HG02885 (cell line): ENCODE data around the gene ATP2C1.

Experiments used
- ATAC-seq: cut with Tn5 transposase; IDR thresholded peaks from one replicate; pipeline ENCODE4 v1.9.1; 2021; ENCODE audit warnings: mild to moderate bottlenecking; ENCODE audit not compliant: unreplicated experiment, poor library complexity

ATP2C1 gene

GRCh38 chr3:130933801-130934345, 40.0 kb downstream of the ATP2C1 start:
- no peak for ATAC-seq

GRCh38 chr3:130934442-130935089, 40.7 kb downstream of the ATP2C1 start:
- ATAC-seq, result no peak

- ATAC-seq, result no peak
Measured at GRCh38 chr3:130935761-130936492, 42.0 kb downstream of the ATP2C1 start.

GRCh38 chr3:130939753-130940152, 45.9 kb downstream of the ATP2C1 start:
- ATAC-seq, result no peak

GRCh38 chr3:130941793-130942192, 47.9 kb downstream of the ATP2C1 start:
- no peak for ATAC-seq

- ATAC-seq, result no peak
Measured at GRCh38 chr3:130946882-130947281, 53.0 kb downstream of the ATP2C1 start.

- ATAC-seq, result no peak
Measured at GRCh38 chr3:130948001-130948773, 54.3 kb downstream of the ATP2C1 start.

- ATAC-seq, result no peak
Measured at GRCh38 chr3:130948929-130949328, 55.0 kb downstream of the ATP2C1 start.

GRCh38 chr3:130950124-130950523, 56.2 kb downstream of the ATP2C1 start:
- no peak for ATAC-seq

GRCh38 chr3:130950641-130951040, 56.8 kb downstream of the ATP2C1 start:
- ATAC-seq, result no peak

- no peak for ATAC-seq
Measured at GRCh38 chr3:130955481-130955880, 61.6 kb downstream of the ATP2C1 start.

- ATAC-seq, result no peak
Measured at GRCh38 chr3:130956281-130956680, 62.4 kb downstream of the ATP2C1 start.

GRCh38 chr3:130956721-130957120, 62.8 kb downstream of the ATP2C1 start:
- ATAC-seq, result no peak

- ATAC-seq, result no peak
Measured at GRCh38 chr3:130960139-130960795, 66.4 kb downstream of the ATP2C1 start.

- ATAC-seq, result no peak
Measured at GRCh38 chr3:130961458-130961857, 67.6 kb downstream of the ATP2C1 start.

GRCh38 chr3:130963444-130963843, 69.6 kb downstream of the ATP2C1 start:
- no peak for ATAC-seq

GRCh38 chr3:130963878-130964277, 70.0 kb downstream of the ATP2C1 start:
- ATAC-seq, result no peak

- ATAC-seq, result no peak
Measured at GRCh38 chr3:130967281-130967680, 73.4 kb downstream of the ATP2C1 start.

- ATAC-seq, result no peak
Measured at GRCh38 chr3:130968221-130968620, 74.3 kb downstream of the ATP2C1 start.

- no peak for ATAC-seq
Measured at GRCh38 chr3:130969621-130970020, 75.7 kb downstream of the ATP2C1 start.
